Activated CD4-positive, alpha-beta memory T cell treated with anti-CD3 and anti-CD28 coated beads for 36 hours (primary cell): ENCODE data around the gene ZNF341. TPM values are rescaled to one million over a fixed set of nuclear protein-coding genes. Genes with fewer than 3 reads are reported as not detected.

Experiments used
- CTCF ChIA-PET: fragments of 350-600 bp; sonication (Branson Sonifier 250); formaldehyde crosslinking; loops from one replicate; lab custom pipeline; 2021; ENCODE audit warnings: antibody characterized with exemption, inconsistent platforms; lab: Charles Lee
- POLR2A ChIA-PET: fragments of 350-600 bp; sonication (Branson Sonifier 250); formaldehyde crosslinking; loops from one replicate; lab custom pipeline; 2021; ENCODE audit warnings: antibody characterized with exemption; lab: Charles Lee
- DNase-seq: peaks from one replicate; pipeline ENCODE4 v3.0.0-alpha.2; 2020
- H3K27ac Mint-ChIP-seq: one replicate; pipeline ENCODE4 v1.8.0; 2021; ENCODE audit warnings: mixed read lengths
- H3K27me3 Mint-ChIP-seq: one replicate; pipeline ENCODE4 v1.8.0; 2021; ENCODE audit warnings: mixed read lengths
- H3K36me3 Mint-ChIP-seq: one replicate; pipeline ENCODE4 v1.8.0; 2021; ENCODE audit warnings: mixed read lengths
- H3K4me1 Mint-ChIP-seq: one replicate; pipeline ENCODE4 v1.8.0; 2021; ENCODE audit warnings: low read depth, mixed read lengths
- H3K4me3 Mint-ChIP-seq: one replicate; pipeline ENCODE4 v1.8.0; 2021; ENCODE audit warnings: mild to moderate bottlenecking, mixed read lengths
- H3K9me3 Mint-ChIP-seq: one replicate; pipeline ENCODE4 v1.8.0; 2021; ENCODE audit warnings: mixed read lengths
- intact Hi-C: fragments of 100-400 bp; cut with micrococcal nuclease; formaldehyde crosslinking; loops from one replicate; pipeline ENCODE4 v1.15.1; 2023
- total RNA-seq, 2 experiments: library from RNA; stranded (reverse); gene quantifications; one replicate each; pipeline ENCODE4 v1.2.3, GENCODE V29; 2021

ZNF341 gene
- total RNA-seq, 2 experiments from 2014 or later, result 5.9 TPM

DNA sequence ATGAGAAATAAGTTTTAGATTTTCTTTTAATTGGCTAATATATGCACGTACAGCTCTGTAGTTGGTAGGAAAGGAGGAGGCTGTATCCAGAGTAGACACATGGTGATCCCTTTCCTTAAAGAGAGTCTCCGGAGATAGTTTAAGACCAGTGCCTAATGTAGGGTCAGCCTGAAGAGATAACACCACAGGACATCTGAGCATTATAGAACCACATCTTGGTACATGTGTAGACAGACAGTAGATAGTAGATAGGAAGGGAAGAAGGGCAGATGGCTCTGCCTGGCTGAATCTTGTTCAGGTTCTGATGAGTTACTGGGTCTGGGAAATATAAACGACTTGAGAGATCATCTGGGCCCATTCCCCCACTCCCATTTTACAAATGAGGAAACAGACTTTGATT lies 97.8 kb downstream of the ZNF341 start:
- intact Hi-C loops, result no loop called here
- Mint-ChIP-seq H3K4me3 (no peak overlapping the region), H3K36me3 (peaks cover 19% of the 10 kb centered on the region), H3K27me3 (no peaks in the 10 kb centered on the region), H3K4me1 (peaks cover 50% of the 10 kb centered on the region), H3K9me3 (no peaks in the 10 kb centered on the region), H3K27ac (no peak overlapping the region)
- DNase-seq, result no peak
- CTCF ChIA-PET, result no interaction called here
- POLR2A ChIA-PET, result no interaction called here

- peaks cover 24% of the 10 kb centered on the region for H3K36me3 Mint-ChIP-seq
- CTCF ChIA-PET, result no interaction called here
- H3K4me3 Mint-ChIP-seq, result no peak overlapping the region
- no peak overlapping the region for H3K27ac Mint-ChIP-seq
- DNase-seq, result no peak
- H3K27me3 Mint-ChIP-seq, result no peaks in the 10 kb centered on the region
- peaks cover 49% of the 10 kb centered on the region for H3K4me1 Mint-ChIP-seq
- intact Hi-C loops, result no loop called here
- POLR2A ChIA-PET, result no interaction called here
- no peaks in the 10 kb centered on the region for H3K9me3 Mint-ChIP-seq
These were observed 98.6 kb downstream of the ZNF341 start for GRCh38 chr20:33830371-33830770.

DNA sequence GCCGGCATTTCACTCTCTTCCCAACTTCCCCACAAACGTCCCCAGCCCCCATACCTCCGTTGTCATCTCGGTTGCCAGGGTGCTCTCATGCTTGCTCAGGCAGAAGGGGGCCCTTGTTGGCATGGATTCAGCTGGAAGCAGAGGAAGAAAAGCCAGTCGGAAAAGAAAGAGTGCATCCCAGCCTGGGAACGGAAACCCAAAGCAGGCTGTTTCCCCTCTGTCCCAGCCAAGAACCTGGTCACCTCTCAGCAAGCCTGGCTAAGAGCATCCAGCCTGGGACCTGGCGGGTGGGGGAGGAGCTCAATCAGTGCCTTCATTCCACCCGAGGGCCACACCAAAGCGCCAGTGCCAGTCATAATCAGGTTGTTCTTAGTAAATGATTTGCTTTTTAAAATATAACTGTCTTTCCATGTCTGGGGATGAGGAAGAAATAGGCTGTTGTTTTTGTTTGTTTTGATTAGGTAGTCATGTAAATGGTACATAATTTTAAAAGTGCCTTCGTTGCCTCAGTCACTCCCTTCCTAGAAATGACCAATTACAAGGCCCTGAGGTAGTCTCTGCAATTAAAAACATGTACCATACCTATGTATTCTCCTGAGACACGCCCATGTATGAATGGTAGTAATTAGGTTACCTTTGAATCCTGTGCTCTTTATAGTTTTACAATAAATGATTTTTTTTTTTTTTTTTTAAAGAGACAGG lies 100.5 kb downstream of the ZNF341 start:
- no peak for DNase-seq
- Mint-ChIP-seq H3K27ac (no peak overlapping the region), H3K9me3 (no peaks in the 10 kb centered on the region), H3K36me3 (peaks cover 27% of the 10 kb centered on the region), H3K4me3 (no peak overlapping the region), H3K4me1 (peaks cover 48% of the 10 kb centered on the region), H3K27me3 (no peaks in the 10 kb centered on the region)
- intact Hi-C loops, result no loop called here
- CTCF ChIA-PET, result no interaction called here
- POLR2A ChIA-PET, result interaction anchor here (0.7 kb wide), 1 partner anchor 11 kb away, joined by 3 read pairs; no protein-coding TSS in a partner anchor

DNA sequence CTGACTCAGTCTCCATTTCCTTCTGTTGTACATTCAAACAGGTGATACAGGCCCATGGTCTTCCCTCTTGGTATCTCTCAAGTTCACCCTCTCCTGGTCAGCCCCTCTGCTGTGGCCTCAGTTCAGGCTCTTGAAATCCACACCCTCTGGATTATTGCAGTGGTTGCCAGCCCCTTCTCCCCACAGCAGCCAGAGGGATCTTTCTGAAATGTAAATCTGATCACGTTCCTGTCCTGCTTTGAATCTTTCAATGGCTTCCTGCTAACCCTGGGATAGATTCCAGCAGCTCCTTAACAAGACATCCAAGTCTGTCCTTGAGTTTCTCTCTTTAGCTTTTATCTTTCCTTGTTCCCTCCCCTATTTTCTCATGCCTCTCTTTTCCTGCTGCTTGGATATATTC lies 101.5 kb downstream of the ZNF341 start:
- DNase-seq, result no peak
- intact Hi-C loops, result no loop called here
- H3K9me3 Mint-ChIP-seq, result no peaks in the 10 kb centered on the region
- H3K27me3 Mint-ChIP-seq, result no peaks in the 10 kb centered on the region
- H3K27ac Mint-ChIP-seq, result no peak overlapping the region
- peaks cover 49% of the 10 kb centered on the region for H3K4me1 Mint-ChIP-seq
- H3K4me3 Mint-ChIP-seq, result no peak overlapping the region
- H3K36me3 Mint-ChIP-seq, result peaks cover 27% of the 10 kb centered on the region
- POLR2A ChIA-PET, result interaction anchor here (0.7 kb wide), 1 partner anchor 10 kb away, joined by 3 read pairs; no protein-coding TSS in a partner anchor
- CTCF ChIA-PET, result no interaction called here

DNA sequence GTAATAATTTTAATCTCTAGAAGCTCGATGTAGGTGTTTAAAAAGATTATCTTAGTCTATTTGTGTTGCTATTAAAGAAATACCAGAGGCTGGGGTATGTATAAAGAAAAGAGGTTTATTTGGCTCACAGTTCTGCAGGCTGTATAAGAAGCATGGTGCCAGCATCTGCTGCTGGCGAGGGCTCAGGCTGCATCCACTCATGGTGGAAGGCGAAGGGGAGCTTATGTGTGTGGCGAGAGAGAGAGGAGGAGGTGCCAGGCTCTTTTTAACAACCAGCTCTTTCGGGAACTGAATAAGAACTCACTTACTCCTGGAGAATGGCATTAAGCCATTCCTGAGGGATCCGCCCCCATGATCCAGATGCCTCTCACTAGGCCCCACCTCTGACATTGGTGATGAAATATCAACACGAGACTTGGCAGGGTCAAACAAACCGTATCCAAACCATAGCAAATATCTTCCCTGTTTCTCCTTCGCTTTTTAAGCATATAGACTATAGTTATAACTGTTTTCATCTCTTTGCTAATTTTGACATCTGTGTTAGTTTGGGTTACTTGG lies 103.9 kb downstream of the ZNF341 start:
- DNase-seq, result no peak
- peaks cover 55% of the 10 kb centered on the region for H3K4me1 Mint-ChIP-seq
- H3K4me3 Mint-ChIP-seq, result no peak overlapping the region
- ChIA-PET POLR2A (interaction anchor here (1.2 kb wide), 1 partner anchor 10 kb away, joined by 3 read pairs; no protein-coding TSS in a partner anchor), CTCF (no interaction called here)
- no peak overlapping the region for H3K27ac Mint-ChIP-seq
- no peaks in the 10 kb centered on the region for H3K9me3 Mint-ChIP-seq
- intact Hi-C loops, result no loop called here
- no peaks in the 10 kb centered on the region for H3K27me3 Mint-ChIP-seq
- peaks cover 23% of the 10 kb centered on the region for H3K36me3 Mint-ChIP-seq

DNA sequence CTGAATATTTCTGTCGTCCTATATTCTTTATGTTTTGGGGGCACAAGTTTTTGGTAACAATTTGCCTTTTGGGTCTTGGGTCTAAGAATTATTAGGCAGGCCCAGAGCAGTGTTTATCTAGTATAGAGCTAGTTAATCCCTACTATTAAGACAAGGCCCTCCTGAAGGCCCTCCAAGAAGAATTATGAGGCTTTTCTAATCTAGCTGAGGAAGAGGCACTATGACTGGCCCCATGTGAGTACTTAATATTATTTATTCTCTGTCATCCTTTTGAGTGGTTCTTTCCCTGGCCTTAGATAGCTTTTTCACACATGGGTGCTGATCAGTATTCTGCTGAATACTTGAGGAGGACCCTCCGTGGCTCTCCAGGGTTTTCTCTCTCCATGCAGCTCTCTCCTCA lies 104.5 kb downstream of the ZNF341 start:
- POLR2A ChIA-PET, result interaction anchor here (1.2 kb wide), 1 partner anchor 11 kb away, joined by 3 read pairs; no protein-coding TSS in a partner anchor
- no peak overlapping the region for H3K4me3 Mint-ChIP-seq

GRCh38 chr20:33837096-33837830 lies 105.5 kb downstream of the ZNF341 start:
- ChIA-PET CTCF (no interaction called here), POLR2A (no interaction called here)
- Mint-ChIP-seq H3K36me3 (peaks cover 16% of the 10 kb centered on the region), H3K4me1 (peaks cover 69% of the 10 kb centered on the region), H3K9me3 (no peaks in the 10 kb centered on the region), H3K27ac (no peak overlapping the region), H3K27me3 (no peaks in the 10 kb centered on the region), H3K4me3 (no peak overlapping the region)
- intact Hi-C loops, result no loop called here
- DNase-seq, result no peak

More for the DNA sequence above, 104.5 kb downstream of the ZNF341 start:
- H3K36me3 Mint-ChIP-seq, result peaks cover 23% of the 10 kb centered on the region
- H3K9me3 Mint-ChIP-seq, result no peaks in the 10 kb centered on the region
- intact Hi-C loops, result no loop called here
- no peaks in the 10 kb centered on the region for H3K27me3 Mint-ChIP-seq
- peaks cover 60% of the 10 kb centered on the region for H3K4me1 Mint-ChIP-seq
- H3K27ac Mint-ChIP-seq, result no peak overlapping the region
- no peak for DNase-seq
- CTCF ChIA-PET, result no interaction called here

GRCh38 chr20:33838035-33838864 lies 106.5 kb downstream of the ZNF341 start:
- intact Hi-C loops, result no loop called here
- CTCF ChIA-PET, result interaction anchor here (1.9 kb wide), 1 partner anchor 46 kb away, joined by 5 read pairs; no protein-coding TSS in a partner anchor
- peaks cover 77% of the 10 kb centered on the region for H3K4me1 Mint-ChIP-seq
- H3K4me3 Mint-ChIP-seq, result no peak overlapping the region
- POLR2A ChIA-PET, result no interaction called here
- no peaks in the 10 kb centered on the region for H3K9me3 Mint-ChIP-seq
- H3K27ac Mint-ChIP-seq, result no peak overlapping the region
- no peak for DNase-seq
- peaks cover 12% of the 10 kb centered on the region for H3K36me3 Mint-ChIP-seq
- no peaks in the 10 kb centered on the region for H3K27me3 Mint-ChIP-seq

DNA sequence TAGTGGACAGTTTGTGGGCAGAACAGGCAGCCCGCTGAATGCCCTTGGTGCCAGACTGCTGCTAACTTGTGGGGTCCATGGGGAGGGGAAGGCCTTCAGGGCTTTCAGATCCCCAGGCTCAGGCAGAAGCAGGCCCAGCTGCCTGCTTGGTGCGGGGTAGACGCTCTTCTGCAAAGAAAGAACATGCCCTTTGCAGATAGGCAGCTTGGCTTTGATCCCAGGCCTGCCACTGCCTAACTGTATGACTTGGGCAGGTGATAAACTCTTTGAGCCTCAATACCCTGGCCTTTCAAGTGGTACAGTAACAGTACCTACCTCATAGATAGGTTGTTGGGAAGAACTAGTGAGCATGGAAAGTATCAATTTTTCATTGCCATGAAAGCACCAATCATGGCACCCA lies 107.8 kb downstream of the ZNF341 start:
- Mint-ChIP-seq H3K4me3 (no peak overlapping the region), H3K27ac (no peak overlapping the region), H3K27me3 (no peaks in the 10 kb centered on the region), H3K4me1 (peaks cover 85% of the 10 kb centered on the region), H3K9me3 (no peaks in the 10 kb centered on the region), H3K36me3 (peaks cover 9% of the 10 kb centered on the region)
- no peak for DNase-seq
- ChIA-PET POLR2A (interaction anchor here (0.9 kb wide), 1 partner anchor 19 kb away, joined by 3 read pairs; no protein-coding TSS in a partner anchor), CTCF (interaction anchor here (1.9 kb wide), 1 partner anchor 48 kb away, joined by 5 read pairs; no protein-coding TSS in a partner anchor)
- intact Hi-C loops, result no loop called here

GRCh38 chr20:33840160-33840559 lies 108.4 kb downstream of the ZNF341 start:
- CTCF ChIA-PET, result interaction anchor here (1.9 kb wide), 1 partner anchor 48 kb away, joined by 5 read pairs; no protein-coding TSS in a partner anchor
- H3K9me3 Mint-ChIP-seq, result no peaks in the 10 kb centered on the region
- H3K27me3 Mint-ChIP-seq, result no peaks in the 10 kb centered on the region
- H3K4me1 Mint-ChIP-seq, result peaks cover 81% of the 10 kb centered on the region
- no peak overlapping the region for H3K4me3 Mint-ChIP-seq
- POLR2A ChIA-PET, result no interaction called here
- H3K36me3 Mint-ChIP-seq, result peaks cover 6% of the 10 kb centered on the region
- intact Hi-C loops, result no loop called here
- H3K27ac Mint-ChIP-seq, result no peak overlapping the region
- DNase-seq, result no peak

GRCh38 chr20:33840759-33841435 lies 109.1 kb downstream of the ZNF341 start:
- ChIA-PET POLR2A (no interaction called here), CTCF (interaction anchor here (0.8 kb wide), 1 partner anchor 74 kb away, joined by 3 read pairs; no protein-coding TSS in a partner anchor)
- H3K36me3 Mint-ChIP-seq, result peaks cover 1% of the 10 kb centered on the region
- no peak overlapping the region for H3K4me3 Mint-ChIP-seq
- intact Hi-C loops, result no loop called here
- no peaks in the 10 kb centered on the region for H3K9me3 Mint-ChIP-seq
- no peak overlapping the region for H3K27ac Mint-ChIP-seq
- H3K27me3 Mint-ChIP-seq, result no peaks in the 10 kb centered on the region
- DNase-seq, result no peak
- H3K4me1 Mint-ChIP-seq, result peaks cover 82% of the 10 kb centered on the region
